ENCODE data around the gene GIMAP8. TPM values are rescaled to one million over a fixed set of nuclear protein-coding genes. Genes with fewer than 3 reads are reported as not detected.
A peak's percentile ranks its signal among the peaks of the same experiment; 100 is the strongest.

GIMAP8 gene
- total RNA-seq, 2 experiments from 2014 or later, result 9.1 to 9.7 TPM

- Mint-ChIP-seq H3K4me1 (ENCODE audit: low read depth) (peaks cover 2% of the 10 kb centered on the region), H3K27me3 (ENCODE audit: low read depth) (no peaks in the 10 kb centered on the region), H3K36me3 (ENCODE audit: low read depth) (peaks cover 3% of the 10 kb centered on the region), H3K27ac (no peak overlapping the region), H3K4me3 (no peak overlapping the region), H3K9me3 (no peaks in the 10 kb centered on the region)
- peak; percentile 2 for DNase-seq
- CTCF ChIA-PET, result interaction anchor here (1.0 kb wide), 1 partner anchor 8 kb away, joined by 3 read pairs; a partner anchor contains a TSS
- intact Hi-C loops (cut with micrococcal nuclease), result no loop called here
Observed at GRCh38 chr7:150413640-150414081, 36.8 kb upstream of the GIMAP8 start.

GRCh38 chr7:150415161-150416153 lies 35.0 kb upstream of the GIMAP8 start:
- intact Hi-C loops (cut with micrococcal nuclease), result no loop called here
- H3K4me1 Mint-ChIP-seq (ENCODE audit: low read depth), result peaks cover 4% of the 10 kb centered on the region
- peaks cover 2% of the 10 kb centered on the region for H3K27me3 Mint-ChIP-seq (ENCODE audit: low read depth)
- CTCF ChIA-PET, result no interaction called here
- H3K27ac Mint-ChIP-seq, result no peak overlapping the region
- peak; percentile 1 for DNase-seq
- H3K36me3 Mint-ChIP-seq (ENCODE audit: low read depth), result peaks cover 3% of the 10 kb centered on the region
- H3K9me3 Mint-ChIP-seq, result no peaks in the 10 kb centered on the region
- no peak overlapping the region for H3K4me3 Mint-ChIP-seq

GRCh38 chr7:150417239-150417638 lies 33.2 kb upstream of the GIMAP8 start:
- intact Hi-C loops (cut with micrococcal nuclease), result no loop called here
- no peaks in the 10 kb centered on the region for H3K36me3 Mint-ChIP-seq (ENCODE audit: low read depth)
- CTCF ChIA-PET, result interaction anchor here (1.4 to 4.0 kb wide), 2 partner anchors 11 to 61 kb away, joined by 4 to 18 read pairs; a partner anchor contains a TSS
- DNase-seq, result no peak
- H3K9me3 Mint-ChIP-seq, result no peaks in the 10 kb centered on the region
- H3K4me1 Mint-ChIP-seq (ENCODE audit: low read depth), result peaks cover 12% of the 10 kb centered on the region
- no peak overlapping the region for H3K27ac Mint-ChIP-seq
- no peak overlapping the region for H3K4me3 Mint-ChIP-seq
- peaks cover 2% of the 10 kb centered on the region for H3K27me3 Mint-ChIP-seq (ENCODE audit: low read depth)

- Mint-ChIP-seq H3K9me3 (no peaks in the 10 kb centered on the region), H3K27ac (no peak overlapping the region), H3K27me3 (ENCODE audit: low read depth) (peaks cover 2% of the 10 kb centered on the region), H3K4me1 (ENCODE audit: low read depth) (peaks cover 12% of the 10 kb centered on the region), H3K4me3 (no peak overlapping the region), H3K36me3 (ENCODE audit: low read depth) (no peaks in the 10 kb centered on the region)
- CTCF ChIA-PET, result interaction anchor here (1.2 to 4.0 kb wide), 3 partner anchors 11 to 64 kb away, joined by 4 to 18 read pairs (median 4); a partner anchor contains a TSS
- DNase-seq, result peak; percentile 1
- intact Hi-C loops (cut with micrococcal nuclease), result no loop called here
Observed at GRCh38 chr7:150417863-150418262, 32.6 kb upstream of the GIMAP8 start.

GRCh38 chr7:150420242-150420641 lies 30.2 kb upstream of the GIMAP8 start:
- CTCF ChIA-PET, result interaction anchor here (0.5 to 4.0 kb wide), 4 partner anchors 14 to 359 kb away, joined by 3 to 18 read pairs (median 3); a partner anchor contains a TSS
- Mint-ChIP-seq H3K4me3 (no peak overlapping the region), H3K4me1 (ENCODE audit: low read depth) (peaks cover 12% of the 10 kb centered on the region), H3K36me3 (ENCODE audit: low read depth) (no peaks in the 10 kb centered on the region), H3K27me3 (ENCODE audit: low read depth) (peaks cover 2% of the 10 kb centered on the region), H3K9me3 (no peaks in the 10 kb centered on the region), H3K27ac (no peak overlapping the region)
- DNase-seq, result peak; percentile 1
- intact Hi-C loops (cut with micrococcal nuclease), result no loop called here

GRCh38 chr7:150420987-150421674 lies 29.3 kb upstream of the GIMAP8 start:
- Mint-ChIP-seq H3K27ac (no peak overlapping the region), H3K4me3 (peak overlapping the region; percentile 4), H3K9me3 (no peaks in the 10 kb centered on the region), H3K36me3 (ENCODE audit: low read depth) (no peaks in the 10 kb centered on the region), H3K27me3 (ENCODE audit: low read depth) (peaks cover 2% of the 10 kb centered on the region), H3K4me1 (ENCODE audit: low read depth) (peaks cover 12% of the 10 kb centered on the region)
- intact Hi-C loops (cut with micrococcal nuclease), result loop anchor here (1.0 kb wide), 5 partner anchors 15 to 335 kb away; no protein-coding TSS in a partner anchor
- DNase-seq, result peak; percentile 94
- CTCF ChIA-PET, result interaction anchor here (0.6 to 1.8 kb wide), 10 partner anchors 8 to 69 kb away, joined by 3 to 11 read pairs (median 4); a partner anchor contains a TSS

GRCh38 chr7:150421831-150422230 lies 28.6 kb upstream of the GIMAP8 start:
- no peaks in the 10 kb centered on the region for H3K9me3 Mint-ChIP-seq
- H3K4me1 Mint-ChIP-seq (ENCODE audit: low read depth), result peaks cover 12% of the 10 kb centered on the region
- DNase-seq, result peak; percentile 1
- H3K4me3 Mint-ChIP-seq, result no peak overlapping the region
- H3K27me3 Mint-ChIP-seq (ENCODE audit: low read depth), result peaks cover 2% of the 10 kb centered on the region
- CTCF ChIA-PET, result interaction anchor here (0.6 to 1.8 kb wide), 11 partner anchors 9 to 106 kb away, joined by 3 to 11 read pairs (median 4); a partner anchor contains a TSS
- no peaks in the 10 kb centered on the region for H3K36me3 Mint-ChIP-seq (ENCODE audit: low read depth)
- no peak overlapping the region for H3K27ac Mint-ChIP-seq
- intact Hi-C loops (cut with micrococcal nuclease), result loop anchor here (1.0 kb wide), 5 partner anchors 16 to 334 kb away; no protein-coding TSS in a partner anchor

- CTCF ChIA-PET, result no interaction called here
- peak; percentile 2 for DNase-seq
- intact Hi-C loops (cut with micrococcal nuclease), result no loop called here
- peaks cover 9% of the 10 kb centered on the region for H3K4me1 Mint-ChIP-seq (ENCODE audit: low read depth)
- H3K27me3 Mint-ChIP-seq (ENCODE audit: low read depth), result no peaks in the 10 kb centered on the region
- no peak overlapping the region for H3K4me3 Mint-ChIP-seq
- H3K36me3 Mint-ChIP-seq (ENCODE audit: low read depth), result no peaks in the 10 kb centered on the region
- H3K27ac Mint-ChIP-seq, result no peak overlapping the region
- H3K9me3 Mint-ChIP-seq, result no peaks in the 10 kb centered on the region
Observed at GRCh38 chr7:150425670-150426069, 24.8 kb upstream of the GIMAP8 start.

- Mint-ChIP-seq H3K4me1 (ENCODE audit: low read depth) (peaks cover 8% of the 10 kb centered on the region), H3K27me3 (ENCODE audit: low read depth) (no peaks in the 10 kb centered on the region), H3K4me3 (no peak overlapping the region), H3K36me3 (ENCODE audit: low read depth) (no peaks in the 10 kb centered on the region), H3K27ac (no peak overlapping the region), H3K9me3 (no peaks in the 10 kb centered on the region)
- peak; percentile 13 for DNase-seq
- CTCF ChIA-PET, result no interaction called here
- intact Hi-C loops (cut with micrococcal nuclease), result no loop called here
Observed at GRCh38 chr7:150428671-150429451, 21.6 kb upstream of the GIMAP8 start.

GRCh38 chr7:150429699-150430098 lies 20.7 kb upstream of the GIMAP8 start:
- intact Hi-C loops (cut with micrococcal nuclease), result no loop called here
- CTCF ChIA-PET, result interaction anchor here (0.6 to 1.1 kb wide), 2 partner anchors 103 to 143 kb away, joined by 3 read pairs; no protein-coding TSS in a partner anchor
- Mint-ChIP-seq H3K4me3 (no peak overlapping the region), H3K36me3 (ENCODE audit: low read depth) (no peaks in the 10 kb centered on the region), H3K27ac (no peak overlapping the region), H3K4me1 (ENCODE audit: low read depth) (peaks cover 8% of the 10 kb centered on the region), H3K27me3 (ENCODE audit: low read depth) (no peaks in the 10 kb centered on the region), H3K9me3 (no peaks in the 10 kb centered on the region)
- peak; percentile 1 for DNase-seq

- CTCF ChIA-PET, result interaction anchor here (0.6 to 1.1 kb wide), 3 partner anchors 102 to 313 kb away, joined by 3 read pairs; partner anchors contain the start of gene GIMAP1
- H3K4me3 Mint-ChIP-seq, result no peak overlapping the region
- H3K9me3 Mint-ChIP-seq, result no peaks in the 10 kb centered on the region
- no peaks in the 10 kb centered on the region for H3K36me3 Mint-ChIP-seq (ENCODE audit: low read depth)
- no peak overlapping the region for H3K27ac Mint-ChIP-seq
- H3K4me1 Mint-ChIP-seq (ENCODE audit: low read depth), result peaks cover 8% of the 10 kb centered on the region
- intact Hi-C loops (cut with micrococcal nuclease), result no loop called here
- H3K27me3 Mint-ChIP-seq (ENCODE audit: low read depth), result no peaks in the 10 kb centered on the region
- DNase-seq, result peak; percentile 0
Observed at GRCh38 chr7:150430465-150431085, 19.9 kb upstream of the GIMAP8 start.

Measured in activated naive CD4-positive, alpha-beta T cell treated with anti-CD3 and anti-CD28 coated beads for 36 hours (primary cell).